GM23338 (cell line): ENCODE data around the gene NLRC5.
A peak's percentile ranks its signal among the peaks of the same experiment; 100 is the strongest.

ENCODE experiments used
- CREB1 ChIP-seq: fragments of 250-450 bp; sonication (Bioruptor Pico); IDR thresholded peaks from 2 replicates; pipeline ENCODE4 v1.5.0; 2020; ENCODE audit warnings: low read depth, mild to moderate bottlenecking, moderate library complexity
- EZH2 ChIP-seq: fragments of 200-600 bp; sonication (generic); IDR thresholded peaks from one replicate; pipeline ENCODE4 v1.8.0; 2017; ENCODE audit warnings: antibody characterized with exemption, mild to moderate bottlenecking, low read depth; ENCODE audit not compliant: unreplicated experiment
- JUNB ChIP-seq: IDR thresholded peaks from one replicate; pipeline ENCODE4 v1.6.1; 2016; ENCODE audit warnings: antibody characterized with exemption; ENCODE audit not compliant: unreplicated experiment
- NANOG ChIP-seq: IDR thresholded peaks from 2 replicates; pipeline ENCODE4 v1.6.1; 2016; ENCODE audit warnings: antibody characterized with exemption, borderline replicate concordance
- POLR2AphosphoS5 ChIP-seq: IDR thresholded peaks from 2 replicates; pipeline ENCODE4 v1.6.1; 2016; ENCODE audit warnings: antibody characterized with exemption, low read depth
- ZNF114 ChIP-seq: fragments of 250-450 bp; sonication (Bioruptor Pico); IDR thresholded peaks from 2 replicates; pipeline ENCODE4 v1.5.0; 2020; ENCODE audit warnings: mild to moderate bottlenecking, moderate library complexity
- TF ChIP-seq, protein P1 (sequence below), 2 experiments: fragments of 200-600 bp in 1 of 2; sonication (generic) in 1 of 2; conservative IDR thresholded peaks; 2 replicates each; pipeline versions ENCODE4 v1.5.1 to v1.6.1; 2016 to 2017; ENCODE audit warnings: antibody characterized with exemption in 2 of 2, low read depth in 2 of 2, mild to moderate bottlenecking in 2 of 2, moderate library complexity in 1 of 2
- TF ChIP-seq, protein P2 (sequence below): IDR thresholded peaks from one replicate; pipeline ENCODE4 v1.6.1; 2018; ENCODE audit warnings: antibody characterized with exemption; ENCODE audit not compliant: unreplicated experiment
- TF ChIP-seq, protein P3 (sequence below): IDR thresholded peaks from 2 replicates; pipeline ENCODE4 v1.6.1; 2016; ENCODE audit warnings: antibody characterized with exemption

DNA sequence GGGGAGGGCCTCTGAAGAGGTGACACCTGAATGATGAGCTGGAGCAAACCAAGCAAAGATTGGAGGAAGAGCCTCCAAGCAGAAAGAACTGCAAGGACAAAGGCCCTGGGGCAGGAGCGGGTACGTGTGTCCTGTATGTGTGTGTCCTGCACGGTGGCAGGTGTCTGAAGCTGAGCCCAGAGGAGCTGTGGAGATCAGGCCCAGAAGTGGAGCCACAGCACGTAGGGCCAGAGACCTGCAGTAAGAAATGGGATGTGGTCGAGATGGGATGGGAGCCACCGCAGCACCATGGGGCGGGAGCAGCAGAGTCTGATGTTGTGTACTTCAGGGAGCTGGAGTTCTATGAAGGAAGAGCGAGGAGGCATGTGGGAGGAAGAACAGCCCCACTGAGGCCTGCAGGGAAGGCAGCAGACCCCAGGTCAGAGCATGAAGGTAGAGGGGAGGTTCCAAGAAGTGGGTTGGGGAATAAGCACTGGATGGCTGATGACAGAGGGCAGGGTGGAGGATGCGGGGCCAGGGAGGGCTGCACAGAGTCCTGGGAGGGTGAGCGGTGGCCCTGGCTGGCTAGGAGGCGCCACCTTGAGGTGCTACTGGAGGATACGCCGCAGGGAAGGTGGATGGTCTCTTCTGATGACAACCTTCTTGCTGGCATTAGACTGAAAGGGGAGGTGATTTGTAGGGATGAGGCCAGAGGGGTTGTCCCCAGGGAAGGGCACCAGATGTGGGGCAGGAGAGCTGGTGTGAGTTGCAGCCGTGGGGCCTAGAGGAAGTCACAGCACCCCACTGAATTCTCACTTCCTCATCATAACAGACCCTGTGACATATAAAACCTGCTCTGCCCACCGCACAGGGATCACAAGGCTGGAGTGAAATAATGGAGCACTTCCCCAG lies 38.2 kb upstream of the NLRC5 start:
- TF ChIP-seq JUNB (no peak), NANOG (no peak), POLR2AphosphoS5 (no peak), EZH2 (no peak), ZNF114 (CRISPR knock-in tag) (no peak), CREB1 (CRISPR knock-in tag) (no peak)
- TF ChIP-seq, protein P1, sequence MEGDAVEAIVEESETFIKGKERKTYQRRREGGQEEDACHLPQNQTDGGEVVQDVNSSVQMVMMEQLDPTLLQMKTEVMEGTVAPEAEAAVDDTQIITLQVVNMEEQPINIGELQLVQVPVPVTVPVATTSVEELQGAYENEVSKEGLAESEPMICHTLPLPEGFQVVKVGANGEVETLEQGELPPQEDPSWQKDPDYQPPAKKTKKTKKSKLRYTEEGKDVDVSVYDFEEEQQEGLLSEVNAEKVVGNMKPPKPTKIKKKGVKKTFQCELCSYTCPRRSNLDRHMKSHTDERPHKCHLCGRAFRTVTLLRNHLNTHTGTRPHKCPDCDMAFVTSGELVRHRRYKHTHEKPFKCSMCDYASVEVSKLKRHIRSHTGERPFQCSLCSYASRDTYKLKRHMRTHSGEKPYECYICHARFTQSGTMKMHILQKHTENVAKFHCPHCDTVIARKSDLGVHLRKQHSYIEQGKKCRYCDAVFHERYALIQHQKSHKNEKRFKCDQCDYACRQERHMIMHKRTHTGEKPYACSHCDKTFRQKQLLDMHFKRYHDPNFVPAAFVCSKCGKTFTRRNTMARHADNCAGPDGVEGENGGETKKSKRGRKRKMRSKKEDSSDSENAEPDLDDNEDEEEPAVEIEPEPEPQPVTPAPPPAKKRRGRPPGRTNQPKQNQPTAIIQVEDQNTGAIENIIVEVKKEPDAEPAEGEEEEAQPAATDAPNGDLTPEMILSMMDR (conservative IDR thresholded peaks at IDR 0.05; ENCODE audit: low read depth in 2 of 2) = peak; percentile 61 to 94
- TF ChIP-seq, protein P2, sequence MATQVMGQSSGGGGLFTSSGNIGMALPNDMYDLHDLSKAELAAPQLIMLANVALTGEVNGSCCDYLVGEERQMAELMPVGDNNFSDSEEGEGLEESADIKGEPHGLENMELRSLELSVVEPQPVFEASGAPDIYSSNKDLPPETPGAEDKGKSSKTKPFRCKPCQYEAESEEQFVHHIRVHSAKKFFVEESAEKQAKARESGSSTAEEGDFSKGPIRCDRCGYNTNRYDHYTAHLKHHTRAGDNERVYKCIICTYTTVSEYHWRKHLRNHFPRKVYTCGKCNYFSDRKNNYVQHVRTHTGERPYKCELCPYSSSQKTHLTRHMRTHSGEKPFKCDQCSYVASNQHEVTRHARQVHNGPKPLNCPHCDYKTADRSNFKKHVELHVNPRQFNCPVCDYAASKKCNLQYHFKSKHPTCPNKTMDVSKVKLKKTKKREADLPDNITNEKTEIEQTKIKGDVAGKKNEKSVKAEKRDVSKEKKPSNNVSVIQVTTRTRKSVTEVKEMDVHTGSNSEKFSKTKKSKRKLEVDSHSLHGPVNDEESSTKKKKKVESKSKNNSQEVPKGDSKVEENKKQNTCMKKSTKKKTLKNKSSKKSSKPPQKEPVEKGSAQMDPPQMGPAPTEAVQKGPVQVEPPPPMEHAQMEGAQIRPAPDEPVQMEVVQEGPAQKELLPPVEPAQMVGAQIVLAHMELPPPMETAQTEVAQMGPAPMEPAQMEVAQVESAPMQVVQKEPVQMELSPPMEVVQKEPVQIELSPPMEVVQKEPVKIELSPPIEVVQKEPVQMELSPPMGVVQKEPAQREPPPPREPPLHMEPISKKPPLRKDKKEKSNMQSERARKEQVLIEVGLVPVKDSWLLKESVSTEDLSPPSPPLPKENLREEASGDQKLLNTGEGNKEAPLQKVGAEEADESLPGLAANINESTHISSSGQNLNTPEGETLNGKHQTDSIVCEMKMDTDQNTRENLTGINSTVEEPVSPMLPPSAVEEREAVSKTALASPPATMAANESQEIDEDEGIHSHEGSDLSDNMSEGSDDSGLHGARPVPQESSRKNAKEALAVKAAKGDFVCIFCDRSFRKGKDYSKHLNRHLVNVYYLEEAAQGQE = no peak
- TF ChIP-seq, protein P3, sequence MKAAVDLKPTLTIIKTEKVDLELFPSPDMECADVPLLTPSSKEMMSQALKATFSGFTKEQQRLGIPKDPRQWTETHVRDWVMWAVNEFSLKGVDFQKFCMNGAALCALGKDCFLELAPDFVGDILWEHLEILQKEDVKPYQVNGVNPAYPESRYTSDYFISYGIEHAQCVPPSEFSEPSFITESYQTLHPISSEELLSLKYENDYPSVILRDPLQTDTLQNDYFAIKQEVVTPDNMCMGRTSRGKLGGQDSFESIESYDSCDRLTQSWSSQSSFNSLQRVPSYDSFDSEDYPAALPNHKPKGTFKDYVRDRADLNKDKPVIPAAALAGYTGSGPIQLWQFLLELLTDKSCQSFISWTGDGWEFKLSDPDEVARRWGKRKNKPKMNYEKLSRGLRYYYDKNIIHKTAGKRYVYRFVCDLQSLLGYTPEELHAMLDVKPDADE = no peak
